HepG2 (cell line): ENCODE measurements around the gene MCEE. TPM values are rescaled to one million over a fixed set of nuclear protein-coding genes. Genes with fewer than 3 reads are reported as not detected.
A peak's percentile ranks its signal among the peaks of the same experiment; 100 is the strongest.

Source experiments
- ATAC-seq: fragments of 200-7000 bp; cut with Tn5 transposase; 3 replicates; pipeline ENCODE4 v1.9.1; 2020; ENCODE audit warnings: mild to moderate bottlenecking, moderate library complexity
- BruUV-seq: library from RNA; stranded (reverse); fragments of 400-500 nt; replicated peaks from 2 replicates; lab custom pipeline; 2021; lab: Mats Ljungman, UMichigan
- CTCF ChIA-PET: fragments of 300-600 bp; formaldehyde crosslinking; extraction: SDS; loops from one replicate; lab custom pipeline; 2021; ENCODE audit warnings: low total read pairs, inconsistent platforms, low intra/inter-chr PET ratio; lab: Yijun Ruan, JAX
- POLR2A ChIA-PET: fragments of 350-600 bp; sonication (Branson Sonifier 250); formaldehyde crosslinking; loops from one replicate; lab custom pipeline; 2020; ENCODE audit warnings: antibody characterized with exemption, inconsistent platforms; lab: Yijun Ruan, JAX
- DNase-seq: peaks from one replicate; pipeline ENCODE4 v3.0.0-alpha.2; 2015; ENCODE audit warnings: low spot score
- FAIRE-seq: peaks from 3 replicates; lab custom pipeline; 2011; peaks lifted over from hg19 to GRCh38; lab: Jason Lieb, UNC
- H2AFZ ChIP-seq: one replicate; pipeline ENCODE4 v1.6.1; 2011; ENCODE audit warnings: low read length, inconsistent platforms
- H3K27ac ChIP-seq: fragments of 300-600 bp; 3 replicates; pipeline ENCODE4 v1.8.0; 2011; ENCODE audit warnings: mixed run types, mild to moderate bottlenecking, mixed read lengths, low read length, inconsistent platforms; ENCODE audit not compliant: insufficient read depth; ENCODE audit errors: extremely low read length
- H3K27me3 ChIP-seq, 2 experiments: fragments of 200-600 bp in 1 of 2; 2 replicates in 1 of 2; 3 replicates in 1 of 2; pipeline versions ENCODE4 v1.6.0 to v1.8.0; 2011; ENCODE audit warnings: low read length in 2 of 2, mild to moderate bottlenecking in 2 of 2, moderate library complexity in 2 of 2, inconsistent platforms in 1 of 2; ENCODE audit not compliant: insufficient read depth in 2 of 2, control insufficient read depth in 1 of 2
- H3K36me3 ChIP-seq, 2 experiments: fragments of 200-600 bp in 1 of 2; replicated peaks in 1 of 2; 2 replicates in 1 of 2; 3 replicates in 1 of 2; pipeline versions ENCODE4 v1.5.1 to v1.8.0; 2011; ENCODE audit warnings: low read length in 2 of 2, inconsistent platforms in 1 of 2; ENCODE audit not compliant: insufficient read depth in 2 of 2, control insufficient read depth in 1 of 2
- H3K4me1 ChIP-seq: 2 replicates; pipeline ENCODE4 v1.5.1; 2012; ENCODE audit warnings: low read length, inconsistent platforms; ENCODE audit not compliant: insufficient read depth
- H3K4me2 ChIP-seq: 2 replicates; pipeline ENCODE4 v1.6.0; 2011; ENCODE audit warnings: low read depth, low read length, inconsistent platforms
- H3K4me3 ChIP-seq, 3 experiments: fragments of 200-600 bp in 1 of 3; sonication (generic), shearing (Covaris generic) in 1 of 3; replicated peaks in 1 of 3; 2 replicates each; pipeline ENCODE4 v1.5.1; 2011 to 2016; ENCODE audit warnings: low read length in 3 of 3, inconsistent platforms in 2 of 3, low read depth in 2 of 3, mild to moderate bottlenecking in 2 of 3, control low read depth in 1 of 3, mixed read lengths in 1 of 3; ENCODE audit not compliant: insufficient read depth in 1 of 3
- H3K79me2 ChIP-seq: one replicate; pipeline ENCODE4 v1.6.1; 2011; ENCODE audit warnings: low read length, inconsistent platforms; ENCODE audit not compliant: insufficient read depth
- H3K9ac ChIP-seq: 2 replicates; pipeline ENCODE4 v1.6.0; 2011; ENCODE audit warnings: mild to moderate bottlenecking, low read depth, low read length, inconsistent platforms; ENCODE audit not compliant: insufficient read depth
- H3K9me3 ChIP-seq: 2 replicates; pipeline ENCODE4 v1.5.1; 2012; ENCODE audit warnings: mild to moderate bottlenecking, low read length
- H4K20me1 ChIP-seq: 2 replicates; pipeline ENCODE4 v1.6.0; 2011; ENCODE audit warnings: inconsistent platforms, mild to moderate bottlenecking, low read length, moderate library complexity; ENCODE audit not compliant: insufficient read depth
- BCL6 ChIP-seq: IDR thresholded peaks from 2 replicates; pipeline ENCODE4 v1.6.1; 2016; ENCODE audit warnings: missing genetic modification reagents, missing compliant biosample characterization
- KLF11 ChIP-seq: IDR thresholded peaks from 2 replicates; pipeline ENCODE4 v1.6.1; 2016; ENCODE audit warnings: missing compliant biosample characterization
- KLF13 ChIP-seq: sonication (generic); formaldehyde crosslinking; IDR thresholded peaks from 2 replicates; pipeline ENCODE4 v1.4.0; 2020; ENCODE audit warnings: mild to moderate bottlenecking, missing genetic modification reagents
- NCOA2 ChIP-seq: sonication (generic); formaldehyde crosslinking; IDR thresholded peaks from 2 replicates; pipeline ENCODE4 v1.8.0; 2022; ENCODE audit warnings: inconsistent platforms
- NCOR1 ChIP-seq: fragments of 200-600 bp; sonication (generic); IDR thresholded peaks from 2 replicates; pipeline ENCODE4 v1.7.0; 2017; ENCODE audit warnings: antibody characterized with exemption, low read length, borderline replicate concordance
- PHF21A ChIP-seq: sonication (generic); formaldehyde crosslinking; IDR thresholded peaks from 2 replicates; pipeline ENCODE4 v1.5.0; 2020; ENCODE audit warnings: mild to moderate bottlenecking, missing genetic modification reagents
- POLR2AphosphoS2 ChIP-seq: IDR thresholded peaks from 2 replicates; pipeline ENCODE4 v1.6.1; 2011; ENCODE audit warnings: low read depth, low read length, improper control_type of control experiment
- U2AF1 ChIP-seq: fragments of 200-400 bp; formaldehyde crosslinking; optimal IDR thresholded peaks from 2 replicates; pipeline ENCODE3; 2017; ENCODE audit warnings: mild to moderate bottlenecking, low read depth, low read length
- XRCC5 ChIP-seq: fragments of 200-400 bp; formaldehyde crosslinking; optimal IDR thresholded peaks from 2 replicates; pipeline ENCODE3; 2017; ENCODE audit warnings: mild to moderate bottlenecking, low read length
- ZBTB46 ChIP-seq: sonication (generic); formaldehyde crosslinking; IDR thresholded peaks from 2 replicates; pipeline ENCODE4 v1.4.0; 2020; ENCODE audit warnings: mild to moderate bottlenecking, missing genetic modification reagents, borderline replicate concordance
- ZC3H13 ChIP-seq: sonication (generic); formaldehyde crosslinking; IDR thresholded peaks from 2 replicates; pipeline ENCODE4 v1.8.1; 2023; ENCODE audit warnings: mild to moderate bottlenecking, missing genetic modification reagents, moderate library complexity
- ZC3H4 ChIP-seq: sonication (generic); formaldehyde crosslinking; IDR thresholded peaks from 2 replicates; pipeline ENCODE4 v1.4.0; 2020; ENCODE audit warnings: missing genetic modification reagents, borderline replicate concordance
- ZMYM2 ChIP-seq: sonication (generic); formaldehyde crosslinking; IDR thresholded peaks from 2 replicates; pipeline ENCODE4 v1.8.0; 2022; ENCODE audit warnings: mild to moderate bottlenecking, missing genetic modification reagents
- ZNF563 ChIP-seq: sonication (generic); formaldehyde crosslinking; IDR thresholded peaks from 2 replicates; pipeline ENCODE4 v1.8.0; 2022; ENCODE audit warnings: mild to moderate bottlenecking, moderate library complexity, missing genetic modification reagents
- ZNF687 ChIP-seq: sonication (generic); formaldehyde crosslinking; IDR thresholded peaks from 2 replicates; pipeline ENCODE4 v1.5.1; 2020; ENCODE audit warnings: mild to moderate bottlenecking, missing genetic modification reagents, moderate library complexity
- WGBS: methylation state at CpG from one replicate; pipeline ENCODE4 v1.1.6; 2017; ENCODE audit warnings: low lambda C conversion rate; 5-methylcytosine and 5-hydroxymethylcytosine counted together
- in situ Hi-C: cut with HindIII; loops from 2 replicates; pipeline ENCODE4 v1.10.0; 2017; ENCODE audit warnings: low pct_unique_long_range_greater_than_20kb; ENCODE audit not compliant: extremely low pct_ligation_motif_present
- intact Hi-C: fragments of 100-400 bp; cut with micrococcal nuclease; formaldehyde crosslinking; loops from one replicate; pipeline ENCODE4 v1.10.0; 2022; ENCODE audit not compliant: unreplicated experiment
- polyA plus RNA-seq, 8 experiments: library from polyadenylated mRNA; depleted of rRNA in 3 of 8; stranded (reverse) in 7 of 8; unstranded in 1 of 8; fragments of >200 nt; fragmentation: Illumina TruSeq in 4 of 8; extraction: Trizol in 4 of 8; gene quantifications; 2 replicates each; pipeline versions ENCODE4 v1.2.1 to v1.2.3, GENCODE V29; 2011 to 2016; ENCODE audit warnings: low read depth in 4 of 8, missing spikeins in 1 of 8, mixed read lengths in 1 of 8; ENCODE audit not compliant: insufficient read depth in 1 of 8
- total RNA-seq, 5 experiments: library from RNA; depleted of rRNA; stranded (reverse); fragments of >200 nt; fragmentation: Illumina TruSeq; extraction: Trizol; gene quantifications; 2 replicates each; pipeline ENCODE4 v1.2.3, GENCODE V29; 2016; ENCODE audit warnings: low read depth in 1 of 5

MCEE gene
- total and polyA plus RNA-seq, 2 of the 13 experiments (the other 11 are each of a cell fraction or from before 2014, with no cell fraction given), result 32.0 to 66.9 TPM

- TF ChIP-seq NCOA2 (CRISPR knock-in tag), result no peak
Observed at GRCh38 chr2:71151620-71152019, 21.6 kb upstream of the MCEE start (continued).

- Histone ChIP-seq H2AFZ (no peak overlapping the region), H3K27me3 (peaks cover 0 to 3% of the 10 kb centered on the region in 2 experiments; a peak in 2 of 5 replicates), H3K4me2 (no peak overlapping the region), H3K79me2 (no peaks in the 10 kb centered on the region), H3K4me1 (no peaks in the 10 kb centered on the region), H3K4me3 (no peak overlapping the region), H3K9ac (no peak overlapping the region), H4K20me1 (peaks cover 8% of the 10 kb centered on the region), H3K9me3 (no peaks in the 10 kb centered on the region), H3K36me3 (peaks cover 23 to 48% of the 10 kb centered on the region in 2 experiments), H3K27ac (no peak overlapping the region)
- DNase-seq (no peak), ATAC-seq (peak; percentile 51), FAIRE-seq (no peak)
- BruUV-seq, result no TSS peak
- POLR2A ChIA-PET, result interaction anchor here (1.8 to 3.3 kb wide), 2 partner anchors 20 to 82 kb away, joined by 5 to 13 read pairs; partner anchors contain the start of genes MCEE, MPHOSPH10 and NAGK
- 75% methylated on average over 3 of the region's 3 CpGs for WGBS
- in situ Hi-C loops (no loop called here), intact Hi-C loops (no loop called here)
- CTCF ChIA-PET, result no interaction called here
- TF ChIP-seq ZBTB46 (CRISPR knock-in tag) (no peak), ZNF687 (CRISPR knock-in tag) (peak; percentile 40), KLF11 (CRISPR knock-in tag) (no peak), U2AF1 (no peak), ZMYM2 (no peak), XRCC5 (no peak), NCOR1 (no peak), ZC3H13 (peak; percentile 26; the same call in 1 of the 2 replicates), KLF13 (CRISPR knock-in tag) (no peak), ZC3H4 (CRISPR knock-in tag) (0 out of 2 replicates have a peak, but pooled peaks have one; percentile 21), PHF21A (CRISPR knock-in tag) (no peak), POLR2AphosphoS2 (peak; percentile 45; the same call in 1 of the 2 replicates), BCL6 (CRISPR knock-in tag) (no peak), ZNF563 (CRISPR knock-in tag) (no peak)
Observed at GRCh38 chr2:71150082-71150816, 20.2 kb upstream of the MCEE start.
